ENCODE measurements around the gene GBF1. TPM values are rescaled to one million over a fixed set of nuclear protein-coding genes. Genes with fewer than 3 reads are reported as not detected.

Gene GBF1
- polyA plus RNA-seq, 1 experiment, result 31.9 TPM

- DNase-seq (ENCODE audit: low read depth, low spot score), result no peak
- no peak for TF ChIP-seq CTCF (IDR thresholded peaks at IDR 0.05; ENCODE audit: low read depth, low read length)
- no peaks in the 10 kb centered on the region for H3K27me3 ChIP-seq (ENCODE audit: control insufficient read depth, insufficient read depth, low read length)
- peaks cover 4% of the 10 kb centered on the region; the same call in 1 of the 2 replicates for H3K9me3 ChIP-seq (ENCODE audit: control insufficient read depth, insufficient read depth, low read length)
- no peak overlapping the region for H3K27ac ChIP-seq (ENCODE audit: low read depth, low read length)
- ChIA-PET POLR2A (no interaction called here), CTCF (no interaction called here)
- no peak overlapping the region for H3K4me3 ChIP-seq (ENCODE audit: low read depth, low read length)
Measured at GRCh38 chr10:102367441-102367840, 122.1 kb downstream of the GBF1 start.

GRCh38 chr10:102368077-102368476 lies 122.7 kb downstream of the GBF1 start:
- CTCF ChIA-PET, result interaction anchor here (1.9 kb wide), 1 partner anchor 16 kb away, joined by 15 read pairs; no protein-coding TSS in a partner anchor
- no peak for DNase-seq (ENCODE audit: low read depth, low spot score)
- Histone ChIP-seq H3K4me3 (ENCODE audit: low read depth, low read length) (no peak overlapping the region), H3K27me3 (ENCODE audit: control insufficient read depth, insufficient read depth, low read length) (no peaks in the 10 kb centered on the region), H3K9me3 (ENCODE audit: control insufficient read depth, insufficient read depth, low read length) (peaks cover 4% of the 10 kb centered on the region; the same call in 1 of the 2 replicates), H3K27ac (ENCODE audit: low read depth, low read length) (no peak overlapping the region)
- no peak for TF ChIP-seq CTCF (IDR thresholded peaks at IDR 0.05; ENCODE audit: low read depth, low read length)
- POLR2A ChIA-PET, result interaction anchor here (0.6 kb wide), 1 partner anchor 177 kb away, joined by 5 read pairs; no protein-coding TSS in a partner anchor

- H3K27me3 ChIP-seq (ENCODE audit: control insufficient read depth, insufficient read depth, low read length), result no peaks in the 10 kb centered on the region
- DNase-seq (ENCODE audit: low read depth, low spot score), result no peak
- no peak for TF ChIP-seq CTCF (IDR thresholded peaks at IDR 0.05; ENCODE audit: low read depth, low read length)
- ChIA-PET POLR2A (no interaction called here), CTCF (interaction anchor here (1.2 to 1.6 kb wide), 2 partner anchors 19 to 140 kb away, joined by 3 to 7 read pairs; no protein-coding TSS in a partner anchor)
- H3K9me3 ChIP-seq (ENCODE audit: control insufficient read depth, insufficient read depth, low read length), result peaks cover 4% of the 10 kb centered on the region; the same call in 1 of the 2 replicates
- no peak overlapping the region for H3K4me3 ChIP-seq (ENCODE audit: low read depth, low read length)
- H3K27ac ChIP-seq (ENCODE audit: low read depth, low read length), result no peak overlapping the region
Measured at GRCh38 chr10:102371295-102371694, 126.0 kb downstream of the GBF1 start.

GRCh38 chr10:102375250-102375649 lies 129.9 kb downstream of the GBF1 start:
- Histone ChIP-seq H3K9me3 (ENCODE audit: control insufficient read depth, insufficient read depth, low read length) (peaks cover 4% of the 10 kb centered on the region; the same call in 1 of the 2 replicates), H3K27me3 (ENCODE audit: control insufficient read depth, insufficient read depth, low read length) (no peaks in the 10 kb centered on the region), H3K27ac (ENCODE audit: low read depth, low read length) (no peak overlapping the region), H3K4me3 (ENCODE audit: low read depth, low read length) (no peak overlapping the region)
- POLR2A ChIA-PET, result no interaction called here
- no peak for DNase-seq (ENCODE audit: low read depth, low spot score)
- CTCF ChIA-PET, result interaction anchor here (0.7 kb wide), 1 partner anchor 22 kb away, joined by 4 read pairs; no protein-coding TSS in a partner anchor
- TF ChIP-seq CTCF (IDR thresholded peaks at IDR 0.05; ENCODE audit: low read depth, low read length), result no peak

- TF ChIP-seq CTCF (IDR thresholded peaks at IDR 0.05; ENCODE audit: low read depth, low read length), result no peak
- DNase-seq (ENCODE audit: low read depth, low spot score), result no peak
- Histone ChIP-seq H3K4me3 (ENCODE audit: low read depth, low read length) (no peak overlapping the region), H3K27ac (ENCODE audit: low read depth, low read length) (no peak overlapping the region), H3K9me3 (ENCODE audit: control insufficient read depth, insufficient read depth, low read length) (peaks cover under 1% of the 10 kb centered on the region; the same call in 1 of the 2 replicates), H3K27me3 (ENCODE audit: control insufficient read depth, insufficient read depth, low read length) (no peaks in the 10 kb centered on the region)
- POLR2A ChIA-PET, result no interaction called here
- CTCF ChIA-PET, result no interaction called here
Measured at GRCh38 chr10:102375867-102376266, 130.5 kb downstream of the GBF1 start.
